HG03025 (cell line): ENCODE results near the gene SEMA7A.

Source experiments
- ATAC-seq: cut with Tn5 transposase; IDR thresholded peaks from one replicate; pipeline ENCODE4 v1.9.1; 2021; ENCODE audit warnings: mild to moderate bottlenecking, moderate library complexity; ENCODE audit not compliant: unreplicated experiment, low FRiP score

Gene SEMA7A

GRCh38 chr15:74431116-74431515 lies 2.6 kb downstream of the SEMA7A start:
- no peak for ATAC-seq

GRCh38 chr15:74430510-74430951 lies 3.2 kb downstream of the SEMA7A start:
- no peak for ATAC-seq

DNA sequence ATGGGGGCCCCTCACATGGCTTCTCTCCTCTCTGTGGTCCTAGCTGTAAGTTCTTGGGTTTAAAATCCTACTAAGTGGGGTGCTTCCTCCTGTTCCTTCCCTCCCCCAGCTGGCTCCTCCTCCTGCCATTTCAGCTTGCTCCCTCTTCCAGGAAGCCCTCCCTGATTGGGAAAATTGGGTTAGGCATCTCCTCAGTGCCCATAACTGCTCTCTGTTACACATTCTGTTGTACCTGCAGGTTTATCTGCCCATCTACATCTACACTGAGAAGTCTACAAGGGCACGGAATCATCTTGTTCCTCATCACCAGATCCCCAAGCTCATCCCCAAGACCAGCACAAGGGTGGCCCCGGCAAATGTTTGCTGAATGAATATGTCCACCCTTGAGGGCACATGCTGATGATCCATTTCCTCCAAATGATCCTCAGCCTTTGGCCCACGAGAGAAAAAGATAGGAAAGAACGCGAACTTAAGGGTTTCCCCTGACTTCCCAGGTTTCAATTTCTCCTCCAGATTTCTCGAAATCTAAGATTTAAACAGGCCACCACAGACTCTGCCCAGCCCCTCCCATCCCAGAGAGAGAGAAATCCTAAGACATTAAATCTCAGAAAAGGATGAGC lies 3.9 kb downstream of the SEMA7A start:
- ATAC-seq: no peak

DNA sequence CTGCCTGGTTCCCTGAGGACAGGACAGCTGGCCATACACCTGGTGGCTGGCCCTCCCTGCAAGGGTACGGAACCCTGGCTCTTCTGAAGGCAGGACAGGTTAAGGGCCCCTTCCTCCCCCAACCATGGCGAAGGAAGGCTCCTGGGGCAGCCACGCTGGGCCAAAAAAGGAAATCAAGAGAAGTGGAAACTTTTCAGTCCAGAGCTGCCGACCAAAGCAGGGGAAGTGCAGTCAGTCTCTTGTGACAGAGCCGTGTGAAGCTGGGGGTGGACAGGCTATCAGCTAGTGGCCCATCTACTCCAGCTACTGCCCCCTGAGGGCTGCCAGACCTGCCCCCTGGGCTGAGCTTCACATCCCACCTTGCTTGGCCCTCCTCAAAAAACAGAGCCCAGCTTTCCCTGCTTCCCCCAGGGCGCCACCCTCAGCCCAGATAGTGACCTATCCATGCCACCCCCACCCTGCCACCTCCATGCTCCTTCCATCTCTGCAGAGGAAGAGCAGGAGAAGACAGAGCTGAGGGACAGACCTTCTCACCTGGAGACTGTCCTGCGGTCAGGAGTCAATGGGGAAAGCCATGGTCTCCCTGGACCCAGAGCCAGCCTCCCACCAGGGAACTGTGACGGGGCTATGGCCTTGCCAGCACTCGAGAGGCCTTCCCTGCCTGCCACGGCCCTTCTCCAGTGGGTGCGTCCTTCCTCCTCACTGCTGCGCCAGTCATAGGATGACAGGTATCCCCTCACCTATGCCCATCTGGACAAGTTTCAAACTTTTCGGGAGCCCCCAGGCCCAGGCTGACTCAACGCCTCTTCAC lies 4.6 kb downstream of the SEMA7A start:
- ATAC-seq: no peak

DNA sequence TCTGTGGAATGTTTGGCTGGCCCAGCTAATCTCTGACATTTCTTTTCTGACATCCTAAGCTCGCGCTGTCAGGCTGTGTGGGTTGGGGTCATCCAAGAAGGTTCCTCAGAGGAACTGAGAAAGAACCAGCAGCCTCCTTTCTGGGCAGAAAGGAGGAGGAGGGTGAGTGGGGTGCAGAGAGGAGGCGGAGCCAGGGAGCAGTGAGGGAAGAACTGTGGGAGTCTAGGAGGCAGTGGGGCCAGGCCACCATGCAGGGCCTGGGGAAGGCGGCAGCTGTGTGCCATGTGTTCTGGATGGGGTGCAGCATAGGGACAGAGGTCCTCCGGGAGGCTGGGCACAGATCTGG lies 5.3 kb downstream of the SEMA7A start:
- no peak for ATAC-seq

GRCh38 chr15:74427607-74428441 lies 5.9 kb downstream of the SEMA7A start:
- ATAC-seq: no peak

GRCh38 chr15:74426404-74427281 lies 7.1 kb downstream of the SEMA7A start:
- ATAC-seq: no peak

- no peak for ATAC-seq
Measured at GRCh38 chr15:74425630-74426029, 8.1 kb downstream of the SEMA7A start.

- no peak for ATAC-seq
Measured at GRCh38 chr15:74424901-74425528, 8.7 kb downstream of the SEMA7A start.

- ATAC-seq: no peak
Measured at GRCh38 chr15:74423431-74424257, 10.1 kb downstream of the SEMA7A start.

DNA sequence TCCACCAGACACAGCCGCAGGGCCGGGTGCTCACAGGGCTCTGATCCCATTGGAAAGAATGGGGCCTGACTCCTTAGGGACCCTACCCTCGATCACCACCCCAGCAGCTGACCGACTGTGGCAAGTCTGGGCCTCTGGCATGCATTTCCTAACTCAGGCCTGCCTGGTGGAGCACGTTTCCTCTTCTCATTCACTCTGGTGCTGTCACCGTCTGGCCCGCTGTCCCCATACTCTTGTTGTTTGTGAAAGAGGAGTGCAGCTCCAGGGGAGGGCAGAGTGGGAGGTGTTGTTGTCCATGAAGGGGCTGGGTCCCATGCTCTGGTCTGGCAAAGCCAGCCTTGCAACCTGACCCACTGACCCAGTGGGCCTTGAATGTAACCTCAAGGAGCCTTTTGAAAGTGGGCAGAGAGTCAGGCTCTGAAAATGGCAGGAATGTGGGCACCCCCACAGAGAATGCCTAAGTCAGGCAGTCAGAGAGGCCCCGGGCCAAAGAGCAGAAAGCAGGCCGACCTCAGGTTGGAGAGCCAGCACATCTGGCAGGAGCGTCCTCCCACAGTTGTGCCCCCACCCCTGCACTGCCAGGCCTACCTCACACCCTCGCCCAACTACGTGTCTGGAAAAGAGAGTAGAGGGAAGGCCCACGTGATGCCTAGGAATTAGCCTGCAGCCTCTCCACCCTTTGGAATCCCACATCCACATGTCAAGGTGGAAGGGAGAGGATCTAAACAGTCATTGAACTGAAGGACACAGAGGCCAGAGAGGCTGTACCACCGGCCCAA lies 10.9 kb downstream of the SEMA7A start:
- ATAC-seq: no peak

DNA sequence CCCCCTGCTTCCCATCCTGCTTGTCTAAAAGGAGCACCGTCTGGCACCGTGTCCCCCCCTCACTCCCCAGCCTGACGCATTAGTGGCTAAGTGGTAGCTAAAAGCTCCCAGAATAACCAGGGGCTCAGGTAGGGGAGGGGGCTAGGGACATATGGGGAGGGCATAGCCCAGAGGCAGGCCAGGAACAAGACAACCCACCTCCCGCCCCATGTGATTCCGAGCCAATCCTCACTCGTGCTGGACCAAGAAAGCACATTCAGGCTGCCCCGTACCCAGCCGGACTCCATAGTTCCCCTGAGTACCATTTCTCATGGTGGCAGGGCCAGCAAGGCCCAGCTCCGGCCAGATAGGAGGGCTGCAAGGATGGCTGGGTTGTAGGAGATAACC lies 11.5 kb downstream of the SEMA7A start:
- no peak for ATAC-seq

GRCh38 chr15:74421302-74422245 lies 12.2 kb downstream of the SEMA7A start:
- ATAC-seq: no peak

- ATAC-seq: no peak
Measured at GRCh38 chr15:74420193-74420905, 13.4 kb downstream of the SEMA7A start.

GRCh38 chr15:74419432-74419831 lies 14.3 kb downstream of the SEMA7A start:
- no peak for ATAC-seq

GRCh38 chr15:74418575-74419338 lies 15.0 kb downstream of the SEMA7A start:
- ATAC-seq: no peak
